Measurements from ENCODE around the gene UBXN11. TPM values are rescaled to one million over a fixed set of nuclear protein-coding genes. Genes with fewer than 3 reads are reported as not detected.

The UBXN11 gene
- total and polyA plus RNA-seq, 5 donors from 2014 or later, result 8.1 to 30.8 (median 11.5) TPM

DNA sequence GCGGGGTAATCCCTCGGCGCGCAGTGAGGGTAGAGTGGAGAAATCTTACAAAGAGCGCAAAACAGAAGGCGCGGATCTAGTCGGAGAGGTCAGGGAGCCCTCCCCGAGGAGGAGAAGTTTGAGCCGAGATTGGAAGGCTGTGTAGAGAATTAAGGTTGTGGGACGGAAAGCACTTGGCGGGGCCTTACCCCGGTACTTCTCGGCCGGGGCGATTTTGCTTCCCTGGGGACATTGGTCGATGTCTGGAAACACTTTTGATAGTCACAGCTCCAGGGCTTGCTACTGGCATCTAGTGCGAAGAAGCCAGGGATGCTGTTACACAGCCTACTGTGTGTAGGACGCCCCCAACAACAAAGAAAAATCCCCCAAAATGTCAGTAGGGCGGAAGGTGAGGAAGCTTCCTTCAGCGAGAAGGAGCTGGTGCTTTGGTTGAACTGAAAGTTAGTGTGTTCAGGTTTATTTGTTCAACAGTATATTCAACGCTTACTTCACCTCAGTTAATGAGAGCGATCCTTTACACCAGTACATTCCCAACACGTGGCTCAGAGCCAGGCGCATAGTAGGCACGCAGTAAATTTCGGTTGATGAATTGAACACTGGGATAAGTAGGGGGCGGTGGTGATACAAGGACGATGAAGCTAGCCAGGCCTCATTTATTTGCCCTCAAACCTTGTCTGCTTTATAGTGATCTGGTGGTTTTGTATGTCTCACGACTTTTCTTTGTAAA, 71.6 kb downstream of the UBXN11 start:
- Mint-ChIP-seq H3K27me3 (peaks cover 5% of the 10 kb centered on the region), H3K4me3 (peak overlapping the region; percentile 98 to 100 (median 99)), H3K9me3 (no peaks in the 10 kb centered on the region), H3K36me3 (no peaks in the 10 kb centered on the region), H3K27ac (peak overlapping the region; percentile 95 to 99 (median 97)), H3K4me1 (peaks cover 25 to 47% (median 35%) of the 10 kb centered on the region in 4 donors)
- peaks cover 14% of the 10 kb centered on the region for H3K4me1 ChIP-seq (ENCODE audit: control insufficient read depth, insufficient read depth, low read length, poor library complexity, severe bottlenecking)
- H3K4me3 ChIP-seq (ENCODE audit: low read depth, low read length), result peak overlapping the region; percentile 93
- H3K27me3 ChIP-seq (ENCODE audit: control insufficient read depth, insufficient read depth, low read length), result no peaks in the 10 kb centered on the region
- H3K36me3 ChIP-seq (ENCODE audit: control insufficient read depth, insufficient read depth, low read length), result no peaks in the 10 kb centered on the region
- H3K27ac ChIP-seq (ENCODE audit: insufficient read depth, low read length, poor library complexity, severe bottlenecking), result peak overlapping the region; percentile 87
- no peak for ATAC-seq (ENCODE audit: low read depth in 2 of 2)
- no peaks in the 10 kb centered on the region for H3K9me3 ChIP-seq (ENCODE audit: control insufficient read depth in 2 of 2, low read length in 2 of 2)
- DNase-seq, result peak in 2 of 3 donors; percentile 37 to 50

GRCh38 chr1:26233903-26234643, 72.4 kb downstream of the UBXN11 start, which contains the start of gene CEP85:
TSS of gene CEP85 (plus strand) at chr1:26234200. CDS start at chr1:26239784, 5,584 bp downstream.
- Mint-ChIP-seq H3K36me3 (no peaks in the 10 kb centered on the region), H3K9me3 (no peaks in the 10 kb centered on the region), H3K27ac (peak within 1 kb of the TSS; percentile 95 to 99 (median 97)), H3K27me3 (peaks cover 5% of the 10 kb centered on the region), H3K4me3 (peak within 1 kb of the TSS; percentile 98 to 100 (median 99)), H3K4me1 (peaks cover 24 to 42% (median 33%) of the 10 kb centered on the region in 4 donors)
- peak within 1 kb of the TSS; percentile 93 for H3K4me3 ChIP-seq (ENCODE audit: low read depth, low read length)
- H3K27me3 ChIP-seq (ENCODE audit: control insufficient read depth, insufficient read depth, low read length), result no peaks in the 10 kb centered on the region
- DNase-seq (peak; percentile 97 to 98 (median 98)), ATAC-seq (ENCODE audit: low read depth in 2 of 2) (peak; percentile 89 to 93)
- no peaks in the 10 kb centered on the region for H3K9me3 ChIP-seq (ENCODE audit: control insufficient read depth in 2 of 2, low read length in 2 of 2)
- peaks cover 14% of the 10 kb centered on the region for H3K4me1 ChIP-seq (ENCODE audit: control insufficient read depth, insufficient read depth, low read length, poor library complexity, severe bottlenecking)
- H3K36me3 ChIP-seq (ENCODE audit: control insufficient read depth, insufficient read depth, low read length), result no peaks in the 10 kb centered on the region
- peak within 1 kb of the TSS; percentile 87 for H3K27ac ChIP-seq (ENCODE audit: insufficient read depth, low read length, poor library complexity, severe bottlenecking)

Other genes with a start within 250 kb of the UBXN11 start
- gene TRIM63, start 239.0 kb downstream of the UBXN11 start, total RNA-seq, result not detected
- not detected for gene TRIM63, start 239.0 kb downstream of the UBXN11 start, polyA plus RNA-seq
- 11.1 TPM for gene PDIK1L, start 194.8 kb downstream of the UBXN11 start, total RNA-seq
- 1 to 10 TPM; 5.1 to 9.2 (median 6.5) TPM for gene PDIK1L, start 194.8 kb downstream of the UBXN11 start, polyA plus RNA-seq
- not detected for gene FAM110D, start 147.6 kb downstream of the UBXN11 start, total RNA-seq
- gene FAM110D, start 147.6 kb downstream of the UBXN11 start, polyA plus RNA-seq, result not detected
- not detected for gene C1orf232, start 137.7 kb downstream of the UBXN11 start, total RNA-seq
- not detected for gene C1orf232, start 137.7 kb downstream of the UBXN11 start, polyA plus RNA-seq
- gene ZNF593, start 136.7 kb downstream of the UBXN11 start, total RNA-seq, result 16.8 TPM
- 10 to 100 TPM; 40.3 to 65.6 (median 47.5) TPM for gene ZNF593, start 136.7 kb downstream of the UBXN11 start, polyA plus RNA-seq
- not detected for gene ZNF593OS, start 134.8 kb downstream of the UBXN11 start, total RNA-seq
- 1 to 10 TPM in 2 of 4 donors, under 1 TPM in 1, not detected in 1; 0.53 to 1.3 (median 1.1) TPM for gene ZNF593OS, start 134.8 kb downstream of the UBXN11 start, polyA plus RNA-seq
- gene CNKSR1, start 129.1 kb downstream of the UBXN11 start, total RNA-seq, result 7.0 TPM
- gene CNKSR1, start 129.1 kb downstream of the UBXN11 start, polyA plus RNA-seq, result 1 to 10 TPM in 3 of 4 donors, under 1 TPM in 1; 0.53 to 2.9 (median 2.1) TPM
- gene CATSPER4, start 116.0 kb downstream of the UBXN11 start, total RNA-seq, result not detected
- not detected for gene CATSPER4, start 116.0 kb downstream of the UBXN11 start, polyA plus RNA-seq
- gene CEP85, start 72.4 kb downstream of the UBXN11 start, total RNA-seq, result 18.0 TPM
- 1 to 10 TPM; 6.5 to 9.8 (median 7.7) TPM for gene CEP85, start 72.4 kb downstream of the UBXN11 start, polyA plus RNA-seq
- 404 TPM for gene SH3BGRL3, start 26.6 kb downstream of the UBXN11 start, total RNA-seq
- gene SH3BGRL3, start 26.6 kb downstream of the UBXN11 start, polyA plus RNA-seq, result 1,000 to 10,000 TPM; 1,085 to 1,853 (median 1,299) TPM
- 1,528 TPM for gene CD52, start 11.3 kb upstream of the UBXN11 start, total RNA-seq
- gene CD52, start 11.3 kb upstream of the UBXN11 start, polyA plus RNA-seq, result over 10,000 TPM in 2 of 4 donors, 1,000 to 10,000 TPM in 2; 9,467 to 12,173 (median 10,919) TPM
- 2.3 TPM for gene CRYBG2, start 47.5 kb upstream of the UBXN11 start, total RNA-seq
- 1 to 10 TPM in 3 of 4 donors, not detected in 1; 1.0 to 2.0 (median 1.3) TPM for gene CRYBG2, start 47.5 kb upstream of the UBXN11 start, polyA plus RNA-seq
- gene ZNF683, start 66.1 kb upstream of the UBXN11 start, total RNA-seq, result not detected
- under 1 TPM in 2 of 4 donors, not detected in 2; 0.25 to 0.55 TPM for gene ZNF683, start 66.1 kb upstream of the UBXN11 start, polyA plus RNA-seq
- not detected for gene LIN28A, start 104.2 kb upstream of the UBXN11 start, total RNA-seq
- not detected for gene LIN28A, start 104.2 kb upstream of the UBXN11 start, polyA plus RNA-seq
- 40.3 TPM for gene DHDDS, start 125.7 kb upstream of the UBXN11 start, total RNA-seq
- gene DHDDS, start 125.7 kb upstream of the UBXN11 start, polyA plus RNA-seq, result 10 to 100 TPM; 24.1 to 31.2 (median 25.6) TPM
- 323 TPM for gene HMGN2, start 165.8 kb upstream of the UBXN11 start, total RNA-seq
- 1,000 to 10,000 TPM in 1 of 4 donors, 100 to 1,000 TPM in 3; 899 to 1,017 (median 929) TPM for gene HMGN2, start 165.8 kb upstream of the UBXN11 start, polyA plus RNA-seq
- 97.4 TPM for gene RPS6KA1, start 223.1 kb upstream of the UBXN11 start, total RNA-seq
- gene RPS6KA1, start 223.1 kb upstream of the UBXN11 start, polyA plus RNA-seq, result 100 to 1,000 TPM; 168 to 218 (median 175) TPM